Skeletal muscle tissue (tissue), 4 donors: ENCODE measurements around the gene SDHB. TPM values are rescaled to one million over a fixed set of nuclear protein-coding genes. Genes with fewer than 3 reads are reported as not detected.

Experiments
- H3K27ac ChIP-seq: one replicate; pipeline ENCODE4 v1.7.0; 2013; ENCODE audit warnings: mild to moderate bottlenecking, low read depth, low read length, inconsistent platforms
- H3K27me3 ChIP-seq, 3 donors: one replicate each; pipeline ENCODE4 v1.7.0; 2013; ENCODE audit warnings: low read length in 3 of 3; ENCODE audit not compliant: control insufficient read depth in 3 of 3, insufficient read depth in 3 of 3
- H3K36me3 ChIP-seq, 3 donors: one replicate each; pipeline ENCODE4 v1.7.0; 2013; ENCODE audit warnings: low read length in 3 of 3; ENCODE audit not compliant: control insufficient read depth in 3 of 3, insufficient read depth in 3 of 3
- H3K4me1 ChIP-seq, 3 donors: one replicate each; pipeline ENCODE4 v1.7.0; 2013; ENCODE audit warnings: low read length in 3 of 3, mild to moderate bottlenecking in 3 of 3; ENCODE audit not compliant: control insufficient read depth in 3 of 3, insufficient read depth in 3 of 3
- H3K4me3 ChIP-seq, 3 donors: one replicate each; pipeline ENCODE4 v1.7.0; 2013; ENCODE audit warnings: low read length in 3 of 3
- H3K9ac ChIP-seq, 3 donors: one replicate each; pipeline ENCODE4 v1.7.0; 2013; ENCODE audit warnings: low read length in 3 of 3, mild to moderate bottlenecking in 3 of 3, moderate library complexity in 2 of 3, low read depth in 1 of 3
- H3K9me3 ChIP-seq, 3 donors: one replicate each; pipeline ENCODE4 v1.7.0; 2013; ENCODE audit warnings: low read length in 3 of 3; ENCODE audit not compliant: control insufficient read depth in 3 of 3
- total RNA-seq: library from RNA; depleted of rRNA; stranded (reverse); fragments of >200 nt; gene quantifications from one replicate; pipeline ENCODE4 v1.2.3, GENCODE V29; 2014
- donor health status: Osteomylitis.

SDHB gene
- total RNA-seq, 1 donor from 2014 or later = 163 TPM

- H3K27me3 ChIP-seq = peaks cover under 1 to 6% (median 2%) of the 10 kb centered on the region in 3 donors
- peaks cover 19 to 34% (median 24%) of the 10 kb centered on the region in 3 donors for H3K36me3 ChIP-seq
- H3K4me1 ChIP-seq = no peaks in the 10 kb centered on the region
- H3K9me3 ChIP-seq = no peaks in the 10 kb centered on the region
- no peak overlapping the region for H3K9ac ChIP-seq
- H3K27ac ChIP-seq = no peak overlapping the region
- H3K4me3 ChIP-seq = no peak overlapping the region
Observed at GRCh38 chr1:16986113-16986512, 67.7 kb downstream of the SDHB start.

DNA sequence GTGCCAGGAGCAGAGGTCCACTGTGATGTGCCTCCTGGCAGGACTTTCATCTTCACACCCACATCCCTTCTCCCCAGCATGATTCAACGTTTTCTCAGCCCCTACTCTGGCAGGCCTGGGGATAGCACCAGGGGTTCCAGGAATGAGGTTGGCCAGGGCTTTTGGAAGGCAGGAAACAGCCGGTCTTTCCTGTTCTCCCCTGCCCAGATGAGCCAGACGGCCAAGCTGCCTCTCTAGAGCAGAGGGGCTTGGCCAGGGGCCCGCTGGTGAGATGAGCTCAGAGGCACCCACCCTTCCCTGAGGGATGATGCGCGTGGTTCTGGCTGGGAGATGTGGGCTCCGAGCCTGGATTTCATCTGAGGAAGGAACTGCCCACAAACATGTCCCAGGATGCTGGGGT lies 69.1 kb downstream of the SDHB start:
- Histone ChIP-seq H3K4me1 (peaks cover 0 to 3% (median 0%) of the 10 kb centered on the region in 3 donors), H3K27ac (no peak overlapping the region), H3K9ac (no peak overlapping the region), H3K9me3 (no peaks in the 10 kb centered on the region), H3K27me3 (peaks cover 5 to 12% (median 9%) of the 10 kb centered on the region in 3 donors), H3K4me3 (no peak overlapping the region), H3K36me3 (peaks cover 15 to 29% (median 22%) of the 10 kb centered on the region in 3 donors)

DNA sequence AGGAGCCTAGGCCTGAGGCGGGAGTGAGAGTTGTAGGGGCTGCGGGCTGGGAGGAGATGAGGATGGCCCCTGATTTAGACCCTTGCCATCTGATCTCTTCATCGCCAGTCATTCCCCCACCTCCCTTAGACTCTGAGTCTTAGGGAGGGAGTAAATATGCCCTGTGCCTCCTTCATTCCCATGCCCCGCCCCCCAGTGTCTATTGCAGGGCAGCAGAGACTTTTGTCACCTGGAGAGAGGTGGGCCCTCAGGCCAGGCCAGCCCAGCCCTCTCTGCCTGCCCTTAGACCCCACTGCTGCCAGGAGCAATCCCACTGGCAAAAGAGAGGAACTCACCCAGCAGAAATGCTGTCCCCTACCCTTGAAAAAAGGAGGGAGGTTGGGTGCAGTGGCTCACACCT lies 70.2 kb downstream of the SDHB start:
- peaks cover 0 to 3% (median 2%) of the 10 kb centered on the region in 3 donors for H3K4me1 ChIP-seq
- peaks cover 15 to 25% (median 18%) of the 10 kb centered on the region in 3 donors for H3K36me3 ChIP-seq
- H3K9ac ChIP-seq = no peak overlapping the region
- H3K27ac ChIP-seq = no peak overlapping the region
- H3K4me3 ChIP-seq = no peak overlapping the region
- peaks cover 5 to 16% (median 9%) of the 10 kb centered on the region in 3 donors for H3K27me3 ChIP-seq
- no peaks in the 10 kb centered on the region for H3K9me3 ChIP-seq

DNA sequence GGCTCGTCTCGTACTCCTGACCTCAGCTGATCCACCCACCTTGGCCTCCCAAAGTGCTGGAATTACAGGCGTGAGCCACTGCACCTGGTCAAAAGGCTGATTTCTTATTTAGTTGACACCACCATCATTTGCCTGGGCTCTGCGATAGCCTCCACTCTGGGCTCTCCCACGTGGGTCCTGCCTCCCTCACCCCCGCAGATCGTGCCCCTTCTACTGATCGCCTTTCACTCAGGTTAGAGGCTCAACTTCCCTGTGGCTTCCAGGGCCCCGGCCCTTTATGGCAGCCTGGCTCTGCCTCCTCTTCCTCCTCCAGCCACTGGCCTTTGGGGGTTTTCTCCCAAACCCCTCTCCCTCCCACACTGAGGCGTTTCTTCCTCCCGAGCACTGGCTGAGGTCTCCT lies 70.9 kb downstream of the SDHB start:
- Histone ChIP-seq H3K36me3 (peaks cover 9 to 20% (median 14%) of the 10 kb centered on the region in 3 donors), H3K9ac (no peak overlapping the region), H3K27me3 (peaks cover 5 to 16% (median 9%) of the 10 kb centered on the region in 3 donors), H3K27ac (no peak overlapping the region), H3K4me1 (peaks cover 0 to 3% (median 2%) of the 10 kb centered on the region in 3 donors), H3K9me3 (no peaks in the 10 kb centered on the region), H3K4me3 (no peak overlapping the region)

DNA sequence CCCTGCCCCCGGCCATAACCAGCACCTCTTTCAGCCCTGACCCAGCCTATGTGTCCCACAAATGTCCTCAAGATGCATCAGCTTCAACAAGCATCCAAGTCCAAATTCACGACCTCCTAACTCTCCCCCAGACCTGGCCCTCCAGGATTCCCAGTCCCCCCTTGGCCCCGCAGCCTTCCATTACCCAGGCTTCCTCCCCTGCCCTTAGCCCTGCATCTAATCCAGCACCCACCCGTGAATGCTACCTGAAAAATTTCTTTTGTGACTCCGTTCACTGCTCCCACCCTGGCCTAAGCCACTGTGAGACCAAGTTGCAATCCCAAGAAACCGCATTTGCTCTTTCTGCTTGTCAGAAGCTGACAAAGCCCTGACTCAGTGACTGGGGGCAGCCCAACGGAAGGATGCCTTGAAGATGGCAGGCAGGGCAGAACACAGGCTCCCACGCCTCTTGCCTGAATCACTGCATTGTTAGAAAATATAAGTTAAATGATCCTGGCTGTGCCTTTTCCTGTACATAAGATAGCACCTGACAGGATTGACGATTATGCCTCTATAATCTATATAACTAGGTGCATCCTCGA lies 72.5 kb downstream of the SDHB start:
- no peak overlapping the region for H3K27ac ChIP-seq
- H3K4me1 ChIP-seq = peaks cover 0 to 3% (median 2%) of the 10 kb centered on the region in 3 donors
- H3K9me3 ChIP-seq = no peaks in the 10 kb centered on the region
- peaks cover 5 to 16% (median 9%) of the 10 kb centered on the region in 3 donors for H3K27me3 ChIP-seq
- peaks cover 0 to 6% (median 4%) of the 10 kb centered on the region in 3 donors for H3K36me3 ChIP-seq
- no peak overlapping the region for H3K4me3 ChIP-seq
- H3K9ac ChIP-seq = no peak overlapping the region

DNA sequence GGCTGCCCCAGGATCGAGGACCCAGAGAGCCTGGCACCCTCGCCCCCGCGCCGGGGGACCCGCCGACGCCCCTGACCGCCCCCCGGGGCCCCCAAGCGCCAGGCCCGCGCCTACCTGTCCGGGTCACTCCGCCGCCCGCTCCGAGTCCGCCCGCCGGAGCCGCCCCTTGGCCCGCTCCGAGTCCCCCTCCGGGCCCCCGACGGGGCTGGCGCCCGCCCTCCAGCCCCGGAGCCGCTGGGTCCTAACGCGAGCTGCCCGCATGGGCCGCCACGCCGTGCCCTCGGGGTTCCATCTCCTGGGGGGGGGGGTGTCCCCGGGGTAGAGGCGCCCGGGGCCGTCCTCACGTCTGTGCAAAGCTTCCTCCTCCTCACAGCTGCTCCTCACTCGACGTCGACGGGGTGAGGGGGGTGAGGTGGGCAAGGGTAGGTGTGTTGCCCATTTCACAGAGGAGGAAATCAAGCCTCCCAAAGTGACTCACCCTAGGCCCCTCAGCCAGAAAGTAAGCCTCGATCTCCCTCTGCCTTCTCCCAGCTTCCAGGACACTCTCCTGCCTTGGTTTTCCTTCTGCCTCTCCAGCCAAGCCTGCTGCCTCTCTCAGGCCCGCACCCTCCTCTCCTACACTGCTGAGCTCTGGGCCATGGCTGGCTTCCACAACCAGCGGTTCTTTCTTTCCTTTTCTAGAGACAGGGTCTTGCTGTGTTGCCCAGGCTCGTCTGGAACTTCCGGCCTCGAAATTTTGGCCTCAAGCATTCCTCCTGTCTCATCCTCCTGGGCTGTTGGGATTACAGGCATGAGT lies 73.2 kb downstream of the SDHB start, which contains the start of gene MFAP2:
TSS of gene MFAP2 (minus strand) at position 148 of the 796 bp plus-strand sequence. CDS start 2,347 bp downstream, outside the sequence.
- H3K4me1 ChIP-seq = peaks cover 0 to 3% (median 2%) of the 10 kb centered on the region in 3 donors
- H3K9ac ChIP-seq = no peak within 1 kb of the TSS

DNA sequence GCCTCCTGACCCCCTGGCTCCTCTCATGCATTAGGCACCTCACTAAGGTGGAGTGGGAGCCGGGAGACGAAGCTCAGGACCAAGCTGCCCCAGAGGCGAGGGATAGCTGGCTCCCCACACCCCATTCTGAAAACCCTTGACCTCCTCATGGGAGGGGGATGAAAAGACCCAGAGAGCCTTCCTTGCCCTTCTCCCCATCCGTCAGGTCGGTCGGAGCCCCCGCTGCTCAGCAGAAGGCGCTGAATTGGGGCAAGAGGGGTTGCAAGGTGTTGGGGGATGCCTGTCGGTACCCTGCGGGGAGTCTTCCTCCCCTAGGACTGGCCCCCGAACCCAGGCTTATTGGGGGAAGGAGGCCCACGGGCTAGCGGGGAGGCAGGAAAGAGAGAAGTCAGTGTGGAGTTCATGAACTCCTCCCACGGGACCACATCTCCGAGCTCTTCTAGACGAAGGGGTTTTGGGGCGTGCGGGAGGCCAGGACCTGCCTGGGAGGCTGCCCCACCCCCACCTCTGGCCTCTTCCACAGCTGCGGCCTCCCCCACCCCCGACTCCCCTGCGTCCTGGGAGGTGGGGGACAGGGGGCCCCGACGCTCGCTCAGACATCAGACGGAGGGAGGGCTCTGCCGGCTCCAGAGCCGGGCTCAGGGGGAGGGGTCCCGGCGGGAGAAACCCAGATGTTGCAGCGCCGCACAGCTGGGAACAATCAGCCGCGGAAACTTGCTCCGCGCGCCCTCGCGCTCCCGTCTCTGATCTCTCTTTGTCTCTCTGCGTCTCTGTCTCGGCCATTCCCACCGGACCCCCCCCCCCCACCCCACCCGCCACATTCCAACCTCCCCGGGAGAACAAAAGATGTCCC lies 74.1 kb downstream of the SDHB start:
- peak overlapping the region; percentile 25 for H3K27ac ChIP-seq
- H3K27me3 ChIP-seq = peaks cover 5 to 16% (median 9%) of the 10 kb centered on the region in 3 donors
- no peaks in the 10 kb centered on the region for H3K36me3 ChIP-seq
- no peak overlapping the region for H3K9ac ChIP-seq
- H3K4me1 ChIP-seq = peaks cover 0 to 3% (median 2%) of the 10 kb centered on the region in 3 donors
- H3K4me3 ChIP-seq = peak overlapping the region in 1 of 3 donors; percentile 51
- H3K9me3 ChIP-seq = no peaks in the 10 kb centered on the region

More for the DNA sequence above, 73.2 kb downstream of the SDHB start, which contains the start of gene MFAP2:
- H3K27me3 ChIP-seq = peaks cover 5 to 16% (median 9%) of the 10 kb centered on the region in 3 donors
- peak within 1 kb of the TSS in 1 of 3 donors; percentile 51 for H3K4me3 ChIP-seq
- H3K9me3 ChIP-seq = no peaks in the 10 kb centered on the region
- peaks cover 0 to 2% (median 0%) of the 10 kb centered on the region in 3 donors for H3K36me3 ChIP-seq
- peak within 1 kb of the TSS; percentile 25 for H3K27ac ChIP-seq

DNA sequence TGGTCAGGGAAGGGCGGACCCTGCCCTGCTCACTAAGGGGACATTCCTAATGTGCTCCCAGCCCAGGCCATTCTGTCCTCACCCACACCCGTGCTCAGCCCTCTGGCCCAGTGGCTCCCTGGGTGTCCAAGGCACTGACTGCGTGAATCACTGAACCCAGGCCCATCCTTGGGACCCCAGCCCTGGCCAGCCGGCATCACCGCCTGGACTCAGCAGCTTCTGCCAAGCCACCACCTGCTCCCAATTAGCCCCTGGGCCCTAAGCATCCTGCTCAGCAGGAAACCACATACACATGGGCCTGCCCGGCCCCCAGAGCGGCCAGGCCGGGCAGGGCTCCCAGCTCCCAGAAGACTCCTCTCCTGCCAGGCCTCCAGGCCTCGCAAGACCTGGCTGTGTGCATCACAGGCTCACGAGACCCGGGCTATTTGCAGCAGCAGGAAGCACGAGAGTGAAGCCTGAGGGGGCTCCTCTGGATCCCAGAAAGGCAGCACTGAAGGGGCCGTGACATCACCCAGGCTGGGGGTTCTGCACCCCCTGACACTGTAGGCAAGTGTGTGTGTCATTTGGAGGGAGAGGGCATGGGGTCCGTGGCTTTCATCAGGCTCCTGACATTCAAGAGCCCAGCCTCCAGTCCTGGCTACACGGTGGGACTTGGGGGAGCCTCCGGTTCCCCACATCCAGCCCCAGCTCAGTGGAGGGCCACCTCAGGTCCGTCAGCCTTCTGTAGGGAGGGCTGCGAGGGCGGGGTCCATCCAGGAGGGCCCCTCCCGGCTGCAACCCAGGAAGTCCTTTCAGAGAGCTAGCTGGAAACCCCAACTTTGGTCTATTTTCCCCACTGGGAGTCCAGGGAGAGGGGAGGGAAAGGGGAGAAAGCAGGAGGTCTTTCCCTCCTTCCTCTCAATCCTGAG lies 75.0 kb downstream of the SDHB start:
- no peaks in the 10 kb centered on the region for H3K9me3 ChIP-seq
- no peaks in the 10 kb centered on the region for H3K36me3 ChIP-seq
- H3K4me3 ChIP-seq = peak overlapping the region in 2 of 3 donors; percentile 29 to 51
- H3K9ac ChIP-seq = no peak overlapping the region
- peaks cover 5 to 16% (median 9%) of the 10 kb centered on the region in 3 donors for H3K27me3 ChIP-seq
- H3K27ac ChIP-seq = peak overlapping the region; percentile 25
- peaks cover 0 to 3% (median 2%) of the 10 kb centered on the region in 3 donors for H3K4me1 ChIP-seq

- Histone ChIP-seq H3K27me3 (peaks cover 5 to 16% (median 9%) of the 10 kb centered on the region in 3 donors), H3K9me3 (no peaks in the 10 kb centered on the region), H3K36me3 (no peaks in the 10 kb centered on the region), H3K4me3 (no peak overlapping the region), H3K27ac (no peak overlapping the region), H3K9ac (no peak overlapping the region), H3K4me1 (peaks cover 0 to 3% (median 2%) of the 10 kb centered on the region in 3 donors)
Observed at GRCh38 chr1:16978139-16978538, 75.7 kb downstream of the SDHB start.
